Measurements from ENCODE around the gene GLE1.
A peak's percentile ranks its signal among the peaks of the same experiment; 100 is the strongest.

The GLE1 gene

DNA sequence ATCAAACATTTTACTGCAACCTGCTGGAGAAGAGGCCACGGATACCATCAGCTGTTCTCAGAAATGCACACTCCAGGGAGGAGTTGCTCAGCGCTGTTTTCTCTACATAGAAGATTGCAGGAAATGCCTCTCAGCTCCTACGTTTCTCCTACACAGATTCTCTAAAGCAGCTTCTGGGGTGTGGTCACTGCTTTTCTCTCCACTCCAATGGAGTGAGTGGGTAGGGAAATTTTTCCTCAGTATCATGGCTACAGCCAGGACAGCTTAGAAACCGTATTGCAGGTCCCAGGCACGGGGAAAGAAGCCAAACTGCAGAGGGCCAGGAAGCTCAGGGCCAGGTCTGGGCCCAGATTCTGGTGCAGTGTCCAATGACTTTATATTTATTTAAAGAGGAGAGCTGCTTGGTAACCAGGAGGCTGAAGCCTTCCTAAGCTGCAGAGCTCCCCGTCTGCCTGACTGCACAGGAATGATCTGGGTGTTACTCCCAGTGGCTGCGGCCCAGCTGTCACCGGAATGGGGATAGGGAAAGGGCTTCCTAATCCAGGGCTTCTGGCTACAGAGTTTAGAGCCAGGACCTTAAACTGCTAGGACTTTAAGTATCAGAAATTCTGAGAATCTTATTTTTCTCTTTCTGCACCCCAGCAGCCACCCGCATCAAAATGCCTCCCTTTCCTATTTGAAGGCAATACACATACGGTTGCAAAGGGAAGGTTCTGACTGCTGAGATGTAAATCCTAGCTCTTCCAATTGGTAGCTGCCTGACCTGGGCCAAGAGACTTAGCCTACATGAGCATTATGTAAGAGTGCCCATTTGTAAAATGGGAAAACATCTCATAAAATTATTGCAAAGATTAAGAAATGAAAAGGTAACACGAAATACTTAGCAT is 46.5 kb downstream of the GLE1 start:
- TF ChIP-seq, protein P1, sequence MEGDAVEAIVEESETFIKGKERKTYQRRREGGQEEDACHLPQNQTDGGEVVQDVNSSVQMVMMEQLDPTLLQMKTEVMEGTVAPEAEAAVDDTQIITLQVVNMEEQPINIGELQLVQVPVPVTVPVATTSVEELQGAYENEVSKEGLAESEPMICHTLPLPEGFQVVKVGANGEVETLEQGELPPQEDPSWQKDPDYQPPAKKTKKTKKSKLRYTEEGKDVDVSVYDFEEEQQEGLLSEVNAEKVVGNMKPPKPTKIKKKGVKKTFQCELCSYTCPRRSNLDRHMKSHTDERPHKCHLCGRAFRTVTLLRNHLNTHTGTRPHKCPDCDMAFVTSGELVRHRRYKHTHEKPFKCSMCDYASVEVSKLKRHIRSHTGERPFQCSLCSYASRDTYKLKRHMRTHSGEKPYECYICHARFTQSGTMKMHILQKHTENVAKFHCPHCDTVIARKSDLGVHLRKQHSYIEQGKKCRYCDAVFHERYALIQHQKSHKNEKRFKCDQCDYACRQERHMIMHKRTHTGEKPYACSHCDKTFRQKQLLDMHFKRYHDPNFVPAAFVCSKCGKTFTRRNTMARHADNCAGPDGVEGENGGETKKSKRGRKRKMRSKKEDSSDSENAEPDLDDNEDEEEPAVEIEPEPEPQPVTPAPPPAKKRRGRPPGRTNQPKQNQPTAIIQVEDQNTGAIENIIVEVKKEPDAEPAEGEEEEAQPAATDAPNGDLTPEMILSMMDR (IDR thresholded peaks at IDR 0.05): no peak
- Histone ChIP-seq H3K79me2 (no peaks in the 10 kb centered on the region), H3K9ac (no peak overlapping the region), H3K4me2 (ENCODE audit: low read length) (no peak overlapping the region), H3K4me1 (peaks cover 9% of the 10 kb centered on the region), H3K4me3 (ENCODE audit: low read depth, low read length) (peak overlapping the region; percentile 69), H3K27me3 (ENCODE audit: control insufficient read depth, insufficient read depth, low read length) (no peaks in the 10 kb centered on the region), H3K27ac (peak overlapping the region; percentile 81), H2AFZ (peak overlapping the region; percentile 79), H3K36me3 (ENCODE audit: control insufficient read depth, insufficient read depth, low read length) (no peaks in the 10 kb centered on the region), H3K9me3 (ENCODE audit: control insufficient read depth, low read length) (no peaks in the 10 kb centered on the region)

DNA sequence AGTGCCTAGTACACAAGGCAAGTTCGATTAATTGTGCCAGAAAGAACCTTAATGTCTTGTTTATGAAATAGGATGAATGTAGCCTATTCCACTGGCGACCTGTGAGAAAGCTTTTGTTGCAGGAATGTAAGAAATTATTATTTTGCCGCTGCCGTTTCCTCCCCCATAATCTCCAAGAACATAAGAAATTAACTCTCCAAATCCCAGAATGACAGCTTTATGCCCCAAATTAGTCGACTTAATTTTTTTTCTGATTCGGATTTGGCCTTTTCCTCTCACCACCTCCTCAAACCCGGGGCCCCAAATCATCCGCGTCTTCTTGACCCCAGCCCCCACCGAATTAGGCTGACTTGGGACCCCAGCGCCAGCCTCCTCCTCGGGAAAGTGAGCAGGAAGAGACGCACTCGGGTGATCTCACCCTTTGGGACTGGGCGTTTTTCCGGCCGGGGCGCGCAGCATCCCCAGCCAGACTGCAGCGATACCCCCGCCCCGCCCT is 47.2 kb downstream of the GLE1 start:
- Histone ChIP-seq H3K79me2 (no peaks in the 10 kb centered on the region), H3K9ac (no peak overlapping the region), H3K4me3 (ENCODE audit: low read depth, low read length) (peak overlapping the region; percentile 69), H3K27me3 (ENCODE audit: control insufficient read depth, insufficient read depth, low read length) (no peaks in the 10 kb centered on the region), H2AFZ (peak overlapping the region; percentile 79), H3K4me2 (ENCODE audit: low read length) (peak overlapping the region; percentile 79), H3K36me3 (ENCODE audit: control insufficient read depth, insufficient read depth, low read length) (no peaks in the 10 kb centered on the region), H3K9me3 (ENCODE audit: control insufficient read depth, low read length) (no peaks in the 10 kb centered on the region), H3K27ac (peak overlapping the region; percentile 81), H3K4me1 (peaks cover 9% of the 10 kb centered on the region)
- TF ChIP-seq, protein P1 (IDR thresholded peaks at IDR 0.05): no peak

DNA sequence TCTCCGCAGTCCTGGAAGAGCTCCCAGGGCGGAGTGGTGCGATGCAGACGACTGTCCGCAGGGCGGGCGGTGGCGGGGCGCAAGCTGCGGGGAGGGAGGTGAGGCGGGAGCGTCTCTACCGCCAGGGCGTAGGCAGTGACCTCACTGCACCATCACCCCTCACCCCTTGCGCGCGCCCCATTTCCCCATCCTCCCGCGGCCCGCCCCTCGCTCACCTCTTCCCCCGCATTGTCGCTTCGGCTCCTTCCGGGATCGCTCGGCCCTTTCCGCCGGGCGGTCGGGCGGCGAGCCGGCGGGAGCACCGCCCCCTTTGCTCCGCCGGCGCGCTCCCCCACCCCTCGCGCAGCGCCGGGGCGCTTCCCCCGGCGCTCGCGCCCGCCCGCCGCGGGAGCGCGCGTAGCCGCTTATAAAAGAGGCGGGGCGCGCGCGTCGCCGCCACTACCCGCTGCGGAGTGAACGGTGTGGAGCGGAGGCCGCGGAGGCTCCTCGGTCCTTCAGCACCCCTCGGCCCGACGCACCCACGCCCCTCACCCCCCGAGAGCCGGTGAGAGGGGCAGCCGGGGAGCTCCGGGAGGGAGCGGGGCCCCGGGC is 47.7 kb downstream of the GLE1 start, which contains the start of gene SPTAN1:
Gene SPTAN1, plus strand, starts transcription at position 435 of the 591 bp plus-strand sequence. CDS start 14,154 bp downstream, outside the sequence.
- H3K4me1 ChIP-seq: peaks cover 9% of the 10 kb centered on the region

DNA sequence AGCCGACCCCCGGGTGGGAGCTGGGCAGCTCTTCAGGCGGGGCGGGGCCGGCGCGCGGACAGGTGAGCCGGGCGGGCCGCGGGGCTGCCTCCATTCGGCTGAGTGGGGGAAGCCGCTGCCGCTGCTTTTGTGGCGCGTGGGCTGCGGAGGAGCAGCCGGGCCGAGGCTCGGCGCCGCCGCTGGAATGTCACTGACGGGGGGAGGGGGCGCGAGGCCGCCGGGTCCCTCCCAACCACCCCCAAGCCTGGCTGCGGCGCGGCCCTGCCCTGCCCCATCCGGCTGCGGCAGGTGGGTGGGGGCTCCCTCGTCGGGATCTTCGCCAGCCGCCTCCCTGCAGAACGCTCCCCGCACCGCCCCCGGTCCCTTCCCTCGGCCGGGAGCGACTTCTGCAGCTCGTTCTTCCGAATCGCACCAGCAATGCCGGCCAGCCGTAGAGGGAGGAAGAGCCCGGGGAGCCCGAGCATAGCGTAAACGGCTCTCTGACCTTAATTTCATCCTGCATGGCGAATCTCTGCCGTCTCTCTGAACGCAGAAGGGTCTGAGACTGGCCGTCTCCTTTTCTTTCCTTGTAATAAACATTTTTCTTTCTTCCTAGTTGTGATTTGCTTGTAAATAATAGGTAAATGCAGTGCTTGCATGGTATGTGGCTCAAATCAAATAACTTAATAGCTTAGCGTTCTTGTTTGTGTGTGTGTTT is 48.4 kb downstream of the GLE1 start:
- Histone ChIP-seq H3K9ac (peak overlapping the region; percentile 92), H3K27me3 (ENCODE audit: control insufficient read depth, insufficient read depth, low read length) (no peaks in the 10 kb centered on the region), H3K4me1 (peaks cover 9% of the 10 kb centered on the region), H3K36me3 (ENCODE audit: control insufficient read depth, insufficient read depth, low read length) (no peaks in the 10 kb centered on the region), H2AFZ (peak overlapping the region; percentile 69), H3K79me2 (peaks cover 6% of the 10 kb centered on the region), H3K4me3 (ENCODE audit: low read depth, low read length) (peak overlapping the region; percentile 71), H3K9me3 (ENCODE audit: control insufficient read depth, low read length) (no peaks in the 10 kb centered on the region), H3K27ac (peak overlapping the region; percentile 82), H3K4me2 (ENCODE audit: low read length) (peak overlapping the region; percentile 75)
- TF ChIP-seq, protein P1 (IDR thresholded peaks at IDR 0.05): no peak

More for the DNA sequence above, 47.7 kb downstream of the GLE1 start, which contains the start of gene SPTAN1:
- Histone ChIP-seq H3K4me2 (ENCODE audit: low read length) (peak within 1 kb of the TSS; percentile 79), H2AFZ (peak within 1 kb of the TSS; percentile 79), H3K27me3 (ENCODE audit: control insufficient read depth, insufficient read depth, low read length) (no peaks in the 10 kb centered on the region), H3K9me3 (ENCODE audit: control insufficient read depth, low read length) (no peaks in the 10 kb centered on the region), H3K27ac (peak within 1 kb of the TSS; percentile 82), H3K79me2 (peaks cover 5% of the 10 kb centered on the region), H3K4me3 (ENCODE audit: low read depth, low read length) (peak within 1 kb of the TSS; percentile 71), H3K36me3 (ENCODE audit: control insufficient read depth, insufficient read depth, low read length) (no peaks in the 10 kb centered on the region), H3K9ac (peak within 1 kb of the TSS; percentile 92)
- TF ChIP-seq, protein P1 (IDR thresholded peaks at IDR 0.05): no peak
